GM18508 (cell line): ENCODE results near the gene KIF11.

Experiments used
- ATAC-seq: cut with Tn5 transposase; IDR thresholded peaks from one replicate; pipeline ENCODE4 v1.9.1; 2021; ENCODE audit warnings: moderate number of reproducible peaks; ENCODE audit not compliant: insufficient read depth, unreplicated experiment

KIF11 gene

GRCh38 chr10:92699518-92700381, 106.8 kb downstream of the KIF11 start:
- ATAC-seq: no peak

- ATAC-seq: no peak
These were observed 109.5 kb downstream of the KIF11 start for GRCh38 chr10:92702301-92702916.
